T-helper 9 cell (primary cell): ENCODE results near the gene SMIM32.
A peak's percentile ranks its signal among the peaks of the same experiment; 100 is the strongest.

ENCODE experiments used
- DNase-seq: peaks from one replicate; pipeline ENCODE4 v3.0.0-alpha.2; 2020
- total RNA-seq, 2 donors: gene quantifications; one replicate each; lab custom pipeline; 2026; lab: John Stamatoyannopoulos, UW

The SMIM32 gene
- 0 reads per million in 2 donors for total RNA-seq

DNA sequence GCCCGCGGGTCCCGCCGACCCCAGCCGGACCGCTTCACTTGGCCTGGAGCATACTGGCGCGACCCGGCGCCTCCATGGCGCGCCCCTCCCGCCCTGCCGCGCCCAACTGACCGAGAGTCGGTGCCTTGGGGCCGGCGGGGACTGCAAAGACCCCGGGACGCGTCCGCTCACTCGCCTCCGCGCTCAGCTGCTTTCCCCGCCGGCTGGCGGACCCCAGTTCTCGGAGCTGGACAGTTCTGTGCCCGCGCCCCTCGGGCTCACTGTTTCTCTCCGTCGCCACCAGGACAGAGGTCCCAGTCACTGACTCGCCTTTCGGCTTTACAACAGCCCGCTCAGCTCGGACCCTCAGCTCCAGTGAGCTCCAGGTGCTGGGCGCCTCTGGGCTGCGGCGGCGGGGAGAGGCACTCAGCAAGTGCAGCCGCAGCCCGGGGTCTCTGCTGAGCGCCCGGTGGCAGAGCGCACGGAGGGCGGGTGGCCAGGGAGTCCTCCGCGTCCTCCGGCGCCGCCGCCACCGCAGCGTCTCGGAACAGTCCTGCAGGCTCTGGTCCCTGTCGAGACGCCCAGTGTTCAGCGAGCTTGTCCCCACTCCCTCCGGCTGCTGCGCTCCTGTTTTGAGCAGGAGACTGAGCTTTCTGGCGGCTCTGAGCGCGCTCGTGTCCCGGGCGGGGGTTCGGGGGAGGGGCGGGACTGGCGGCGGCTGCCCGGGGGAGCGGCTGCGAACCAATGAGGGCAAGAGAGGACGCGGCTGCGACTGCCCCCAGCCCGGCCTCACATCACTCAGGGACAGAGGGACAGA is at the start of gene SMIM32:
Gene SMIM32 (minus strand): TSS at position 637 of the 796 bp plus-strand sequence. CDS start 638 bp downstream, outside the sequence.
- no peak for DNase-seq

- no peak for DNase-seq
These were observed 49.6 kb upstream of the SMIM32 start for GRCh38 chr5:136242611-136243010.

GRCh38 chr5:136242136-136242535 is 49.2 kb upstream of the SMIM32 start:
- no peak for DNase-seq

DNA sequence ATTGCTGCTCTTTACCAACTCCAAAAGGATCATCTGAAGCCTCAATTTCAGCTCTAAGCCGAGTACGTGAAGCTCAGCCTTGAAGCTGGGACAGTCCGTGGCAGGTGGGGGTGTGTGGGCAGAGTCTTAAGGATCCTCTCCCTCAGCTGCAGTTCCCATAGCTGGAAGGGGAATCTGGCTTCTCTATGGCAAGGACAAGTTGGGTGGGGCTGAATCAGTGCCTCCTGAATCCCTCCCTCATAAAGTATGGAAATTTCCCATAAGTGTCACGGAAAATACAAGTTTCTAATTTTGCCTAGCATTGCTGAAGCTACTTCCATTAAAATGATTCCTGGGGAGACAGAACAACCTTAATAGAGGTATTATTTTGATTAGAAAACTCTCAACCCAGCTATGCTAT is 47.9 kb upstream of the SMIM32 start:
- DNase-seq = no peak

DNA sequence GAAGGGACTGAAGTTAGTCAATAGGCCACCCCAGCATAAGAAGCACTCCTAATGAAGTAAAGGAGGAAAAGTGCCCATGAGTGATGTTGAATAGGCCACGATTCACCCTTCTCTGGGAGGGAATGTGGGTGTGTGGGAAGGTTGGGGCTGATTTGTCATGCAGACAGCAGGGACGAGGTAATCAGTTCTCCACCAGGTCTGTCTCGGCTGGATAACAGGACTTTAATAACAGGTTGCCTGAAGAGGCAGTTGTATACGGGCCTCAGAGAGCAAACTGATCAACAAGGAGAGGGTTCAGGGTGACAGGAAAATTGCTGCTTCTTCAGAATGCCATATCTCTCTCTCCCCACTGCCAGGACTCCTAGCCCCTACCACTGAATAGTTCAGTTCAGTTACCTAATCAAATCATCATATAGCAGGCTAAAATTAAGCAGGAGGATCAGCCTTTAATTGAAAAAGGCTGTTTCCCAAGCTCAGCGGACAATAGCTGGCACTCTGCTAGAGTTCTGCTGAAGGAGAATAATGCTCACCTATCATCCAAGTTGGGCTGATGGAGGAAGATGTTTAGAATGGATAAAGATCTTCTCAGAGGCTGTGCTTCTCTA is 43.6 kb upstream of the SMIM32 start:
- no peak for DNase-seq

- no peak for DNase-seq
These were observed 42.4 kb upstream of the SMIM32 start for GRCh38 chr5:136235321-136235720.

- no peak for DNase-seq
These were observed 39.4 kb upstream of the SMIM32 start for GRCh38 chr5:136232316-136232715.

GRCh38 chr5:136230176-136230575 is 37.2 kb upstream of the SMIM32 start:
- DNase-seq = no peak

DNA sequence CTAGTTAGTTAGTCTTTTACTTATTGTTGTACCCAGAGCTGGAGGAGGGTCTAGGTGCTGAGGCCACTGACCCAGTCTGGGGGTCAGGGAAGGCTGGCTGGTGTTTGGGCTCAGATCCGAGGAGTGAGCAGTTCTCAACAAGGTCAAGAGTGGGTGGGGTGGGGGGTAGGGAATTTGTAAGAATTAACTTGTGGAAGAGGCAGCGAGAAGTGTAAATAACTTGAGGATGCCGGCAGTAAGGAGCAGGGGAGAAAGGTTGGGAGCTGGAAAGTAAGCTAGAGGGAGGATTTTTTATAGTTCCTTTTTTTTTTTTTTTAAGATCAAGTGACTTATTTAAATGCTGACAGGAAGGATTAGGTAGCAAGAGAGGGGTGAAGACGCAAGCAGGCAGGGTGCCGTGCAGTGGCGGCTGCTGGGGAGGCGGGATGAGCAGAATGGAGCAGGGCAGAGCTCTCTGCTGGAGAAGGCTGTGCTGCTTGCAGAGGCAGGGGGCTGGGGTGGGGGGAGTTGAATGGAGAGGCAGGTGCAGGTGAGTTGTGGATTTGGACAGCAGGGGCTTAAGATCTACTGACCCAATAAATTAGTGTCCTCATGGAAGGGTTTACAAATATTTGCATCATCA is 35.3 kb upstream of the SMIM32 start:
- DNase-seq = no peak

DNA sequence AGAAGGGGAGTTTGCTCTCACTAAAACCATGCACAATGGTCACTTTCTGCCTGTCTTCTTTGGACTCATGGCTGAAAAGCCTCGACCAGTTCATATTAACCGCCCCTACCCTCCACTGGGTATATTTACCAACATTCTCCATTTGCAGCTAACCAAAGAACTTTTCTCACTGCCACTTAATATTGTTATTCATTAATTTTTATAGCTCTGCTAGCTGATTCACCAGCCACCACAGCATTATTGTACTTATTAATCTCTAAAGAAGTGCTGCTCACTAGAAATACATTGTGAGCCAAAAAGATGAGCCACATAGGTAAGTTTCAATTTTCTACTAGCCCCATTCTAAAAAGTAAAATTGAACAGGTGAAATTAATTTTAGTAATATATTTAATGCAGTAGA is 33.4 kb upstream of the SMIM32 start:
- DNase-seq = no peak

- no peak for DNase-seq
These were observed 32.8 kb upstream of the SMIM32 start for GRCh38 chr5:136225796-136226195.

DNA sequence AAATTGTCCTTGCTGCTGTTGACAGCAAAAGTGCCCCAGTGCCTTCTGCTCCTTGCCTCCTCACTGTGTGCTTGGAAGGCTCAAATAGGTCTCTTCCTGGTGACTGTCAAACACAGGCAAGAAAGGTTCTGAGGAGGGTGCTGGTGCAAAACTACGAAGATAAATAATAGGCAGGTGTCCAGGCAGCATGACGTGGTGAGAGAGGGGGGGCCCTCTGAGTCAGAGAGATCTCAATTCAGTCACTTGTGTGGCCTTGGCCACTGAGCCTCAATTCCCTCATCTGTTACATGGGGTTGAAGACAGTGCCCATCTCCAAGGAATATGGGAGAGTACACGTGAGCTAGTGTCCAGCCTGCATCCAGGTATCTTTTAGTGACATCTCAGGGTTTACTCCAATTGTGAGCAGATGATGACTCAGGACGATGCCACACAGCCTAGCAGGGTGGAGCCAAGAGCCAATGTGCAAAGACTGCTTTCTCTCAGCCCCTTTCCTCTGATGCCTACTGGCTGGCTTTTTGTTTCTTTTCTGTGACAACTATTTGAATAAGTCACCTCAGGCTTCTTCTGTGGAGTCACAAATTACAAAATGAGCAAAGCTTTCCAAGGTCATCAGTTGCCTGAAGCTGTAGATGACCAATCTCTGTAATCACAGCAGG is 29.7 kb upstream of the SMIM32 start:
- no peak for DNase-seq

GRCh38 chr5:136221340-136221739 is 28.4 kb upstream of the SMIM32 start:
- no peak for DNase-seq

GRCh38 chr5:136216230-136216629 is 23.3 kb upstream of the SMIM32 start:
- DNase-seq = no peak

GRCh38 chr5:136215812-136216211 is 22.9 kb upstream of the SMIM32 start:
- DNase-seq = no peak

DNA sequence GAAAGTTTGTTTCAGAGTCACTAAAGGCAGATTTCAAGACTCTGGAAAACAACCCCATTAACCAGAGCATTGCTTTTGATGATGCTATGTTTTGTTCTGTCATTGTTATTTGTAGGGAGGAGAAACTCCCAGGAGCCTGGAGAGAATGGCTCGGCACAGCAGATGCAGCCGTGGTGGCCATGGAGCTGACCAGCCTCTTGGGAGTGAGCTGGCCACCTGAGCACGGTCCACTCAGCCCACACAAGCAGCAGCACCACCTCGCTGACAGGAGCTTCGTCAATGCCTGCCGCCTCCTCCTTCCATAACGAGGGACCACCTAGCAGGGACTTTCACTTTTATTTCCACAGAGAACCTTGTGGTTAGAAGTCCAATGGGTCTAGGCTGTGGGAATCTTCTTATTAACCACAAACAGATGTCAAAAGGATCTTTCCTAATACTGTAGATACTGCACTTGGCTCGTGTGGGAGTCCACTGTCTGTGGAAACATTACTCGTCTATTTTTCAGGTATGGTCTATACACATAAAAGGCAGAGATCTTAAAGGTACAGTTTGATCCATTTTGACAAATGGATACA is 21.0 kb upstream of the SMIM32 start:
- DNase-seq = no peak

DNA sequence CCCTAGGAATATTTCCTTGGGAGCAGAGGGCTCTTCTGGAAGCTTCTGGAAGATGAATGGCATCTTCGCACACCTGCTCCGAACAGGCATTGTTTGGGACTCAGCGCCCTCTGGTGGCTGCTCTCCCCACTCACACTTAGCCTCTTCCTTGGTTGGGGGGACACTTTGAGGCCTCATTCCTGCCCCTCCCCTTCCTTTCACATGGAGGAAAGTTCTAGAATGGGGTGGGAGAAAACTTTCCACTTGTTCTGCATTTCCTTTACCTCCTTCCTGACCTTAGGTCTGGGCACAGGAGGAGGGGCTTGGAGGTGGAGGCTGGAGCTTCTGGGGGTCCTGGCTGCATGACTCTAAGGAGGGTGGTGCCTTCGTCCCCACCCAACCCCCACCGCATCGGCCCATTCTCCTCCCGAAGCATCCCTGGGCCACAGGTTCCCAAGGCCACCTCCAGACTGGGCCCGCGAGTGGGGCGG is 19.3 kb upstream of the SMIM32 start:
- DNase-seq = peak; percentile 38

DNA sequence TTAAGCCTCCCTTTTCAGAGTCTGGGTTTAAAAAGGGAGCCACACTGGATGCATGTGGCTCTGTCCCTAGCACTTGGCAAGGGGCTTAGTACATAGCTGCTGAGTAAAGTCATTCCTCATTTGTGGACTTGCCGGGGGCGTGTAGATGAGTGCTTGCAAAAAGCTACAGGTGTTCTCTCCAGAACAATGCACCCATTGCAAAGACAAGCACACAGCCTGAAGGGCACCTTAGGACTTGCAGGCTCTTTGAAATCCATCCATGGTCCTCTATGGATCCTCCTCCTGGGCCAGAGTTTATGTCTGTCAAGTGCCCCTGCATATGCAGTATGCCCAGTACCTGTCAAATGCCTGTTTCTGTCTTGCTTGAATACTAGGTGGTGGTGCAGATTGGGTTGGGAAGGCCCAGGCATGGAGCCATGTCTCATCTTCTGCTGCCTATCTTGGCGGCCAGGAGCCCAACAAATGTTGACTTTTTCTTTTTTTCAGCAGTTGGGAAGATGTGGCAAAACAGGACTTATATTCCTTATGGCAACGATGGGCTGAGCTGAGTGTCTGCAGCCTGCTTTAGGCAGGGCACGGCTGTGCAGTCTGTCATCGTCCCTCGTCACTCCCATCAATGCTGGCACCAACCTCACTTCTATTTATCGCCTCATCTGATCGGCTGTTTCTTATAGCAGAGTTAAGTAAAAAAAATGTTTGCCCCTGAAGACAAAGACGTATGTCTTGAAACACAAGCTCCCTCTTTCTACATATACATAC is 18.5 kb upstream of the SMIM32 start:
- no peak for DNase-seq

DNA sequence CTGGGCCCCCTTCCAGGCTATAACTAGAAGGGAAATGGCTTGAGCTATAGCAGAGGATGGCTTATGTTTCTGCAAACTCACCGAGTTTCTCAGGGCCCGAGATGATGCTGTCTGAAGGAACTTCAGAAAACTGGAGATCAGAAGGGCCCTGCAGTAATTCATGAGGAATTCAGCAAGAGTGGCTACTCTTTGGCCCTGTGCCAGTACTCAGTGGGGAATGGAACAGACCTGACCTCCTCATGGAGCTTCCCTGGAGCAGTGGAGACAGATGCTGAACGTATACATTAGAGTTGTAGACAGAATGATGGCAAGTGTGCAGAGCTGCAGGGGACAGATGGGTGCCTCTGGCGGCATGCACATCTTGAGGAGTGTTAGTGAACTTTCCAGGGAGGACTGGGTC is 17.3 kb upstream of the SMIM32 start:
- no peak for DNase-seq

GRCh38 chr5:136209346-136209910 is 16.5 kb upstream of the SMIM32 start:
- no peak for DNase-seq

DNA sequence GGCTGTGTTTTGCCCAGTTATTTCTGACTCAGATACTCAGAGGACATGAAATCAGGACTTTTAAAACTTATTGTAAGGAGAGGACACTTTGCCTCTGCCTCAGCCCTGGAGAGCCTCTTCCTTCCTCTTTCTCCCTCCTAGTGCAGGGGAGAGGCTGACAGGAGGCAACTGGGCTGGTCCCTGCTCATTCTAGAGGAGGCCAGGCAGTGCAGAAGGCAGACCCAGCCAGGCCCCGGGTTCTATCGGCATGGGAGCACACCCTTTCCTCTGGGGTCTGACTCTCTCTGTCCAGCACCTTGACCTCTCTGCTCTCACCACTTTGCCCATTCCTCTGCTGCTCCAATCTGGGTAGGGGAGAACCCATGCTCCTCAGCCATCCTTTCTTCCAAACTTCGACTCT is 16.0 kb upstream of the SMIM32 start:
- no peak for DNase-seq

DNA sequence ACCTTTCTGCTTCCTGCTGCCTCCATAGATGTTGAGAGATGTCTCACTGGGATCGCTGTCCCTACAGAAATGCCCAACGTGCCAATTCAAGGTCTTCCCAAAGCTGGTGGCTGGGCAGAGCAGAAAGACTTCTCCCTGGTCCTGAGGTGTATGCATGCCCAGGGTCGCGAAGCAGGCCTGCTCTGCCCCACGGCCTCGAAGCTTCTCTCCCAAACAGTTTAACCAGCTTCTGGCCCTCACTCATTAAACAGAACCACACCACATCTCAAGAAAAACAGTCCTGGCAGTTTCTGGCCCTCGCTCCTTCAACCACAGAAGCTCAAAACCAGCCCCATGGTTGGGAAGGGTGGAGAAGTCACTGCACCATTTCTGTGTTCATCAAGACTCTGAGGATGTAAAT is 14.7 kb upstream of the SMIM32 start:
- no peak for DNase-seq
